ENCODE data around the gene SLC39A8. TPM values are rescaled to one million over a fixed set of nuclear protein-coding genes. Genes with fewer than 3 reads are reported as not detected.
A peak's percentile ranks its signal among the peaks of the same experiment; 100 is the strongest.

Gene SLC39A8
- total RNA-seq, result 1 to 10 TPM; 2.9 to 8.6 (median 6.3) TPM

DNA sequence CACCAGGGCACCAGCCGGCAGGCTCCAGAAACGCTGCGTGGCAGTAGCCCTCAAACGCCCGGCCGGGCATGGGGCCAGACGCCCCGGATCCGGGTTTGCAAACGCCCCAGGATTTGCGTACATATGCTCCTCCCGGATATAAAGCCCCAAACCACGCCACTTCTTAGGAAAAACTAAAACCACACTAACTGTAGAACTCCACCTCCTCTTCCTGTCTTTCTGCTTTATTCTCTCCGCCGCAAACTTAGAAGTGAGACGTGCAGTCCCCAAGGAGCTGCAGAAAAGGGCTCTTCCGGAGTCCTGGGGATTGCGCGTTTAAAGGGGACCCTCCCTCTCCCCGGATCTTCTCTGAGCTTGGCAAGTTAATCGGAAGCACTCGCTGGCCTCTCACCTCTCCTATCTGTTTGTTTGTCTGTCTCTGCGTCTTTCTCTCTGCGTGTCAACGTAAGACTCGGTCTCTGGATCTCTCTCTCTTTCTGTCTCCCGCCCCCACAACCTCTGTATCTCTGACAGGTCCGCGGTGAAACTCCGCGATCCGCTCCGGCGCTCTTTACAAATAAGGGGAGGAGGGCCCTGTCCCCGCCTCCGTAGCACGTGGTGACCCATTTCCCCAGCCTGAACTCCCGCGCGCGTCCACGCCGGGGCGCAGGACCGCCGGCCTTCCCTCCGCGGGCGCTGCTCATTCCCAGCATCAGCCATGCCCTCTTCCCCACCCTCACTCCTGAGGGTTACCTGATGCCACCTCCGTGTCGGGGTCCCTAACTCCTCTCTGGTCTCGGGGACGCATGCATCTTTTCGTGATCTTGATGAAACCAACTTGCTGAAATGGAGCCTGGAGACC, at the start of gene SLC39A8:
Gene SLC39A8 (minus strand): TSS at position 529 of the 841 bp plus-strand sequence. CDS start 820 bp downstream, outside the sequence.
- H3K4me1 ChIP-seq, result peaks cover 6 to 25% (median 8%) of the 10 kb centered on the region in 3 donors
- peak within 1 kb of the TSS; percentile 65 to 84 (median 76) for H3K27ac ChIP-seq
- H3K4me3 ChIP-seq, result peak within 1 kb of the TSS; percentile 55 to 86 (median 68)
- no peaks in the 10 kb centered on the region for H3K9me3 ChIP-seq
- no peaks in the 10 kb centered on the region for H3K36me3 ChIP-seq
- no peaks in the 10 kb centered on the region for H3K27me3 ChIP-seq
- WGBS, 2 donors, result 0% methylated on average over 21 to 34 of the region's 54 CpGs
- TF ChIP-seq, protein P1, sequence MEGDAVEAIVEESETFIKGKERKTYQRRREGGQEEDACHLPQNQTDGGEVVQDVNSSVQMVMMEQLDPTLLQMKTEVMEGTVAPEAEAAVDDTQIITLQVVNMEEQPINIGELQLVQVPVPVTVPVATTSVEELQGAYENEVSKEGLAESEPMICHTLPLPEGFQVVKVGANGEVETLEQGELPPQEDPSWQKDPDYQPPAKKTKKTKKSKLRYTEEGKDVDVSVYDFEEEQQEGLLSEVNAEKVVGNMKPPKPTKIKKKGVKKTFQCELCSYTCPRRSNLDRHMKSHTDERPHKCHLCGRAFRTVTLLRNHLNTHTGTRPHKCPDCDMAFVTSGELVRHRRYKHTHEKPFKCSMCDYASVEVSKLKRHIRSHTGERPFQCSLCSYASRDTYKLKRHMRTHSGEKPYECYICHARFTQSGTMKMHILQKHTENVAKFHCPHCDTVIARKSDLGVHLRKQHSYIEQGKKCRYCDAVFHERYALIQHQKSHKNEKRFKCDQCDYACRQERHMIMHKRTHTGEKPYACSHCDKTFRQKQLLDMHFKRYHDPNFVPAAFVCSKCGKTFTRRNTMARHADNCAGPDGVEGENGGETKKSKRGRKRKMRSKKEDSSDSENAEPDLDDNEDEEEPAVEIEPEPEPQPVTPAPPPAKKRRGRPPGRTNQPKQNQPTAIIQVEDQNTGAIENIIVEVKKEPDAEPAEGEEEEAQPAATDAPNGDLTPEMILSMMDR (IDR thresholded peaks at IDR 0.05), result peak; percentile 45 to 87 (median 74)
- TF ChIP-seq POLR2A (IDR thresholded peaks at IDR 0.05), result peak in 2 of 4 donors; percentile 38 to 55
- intact Hi-C loops (cut with DNase I), result loop anchor here (5.0 kb wide), 1 partner anchor 667 kb away; no protein-coding TSS in a partner anchor
- peak; percentile 46 for DNase-seq

DNA sequence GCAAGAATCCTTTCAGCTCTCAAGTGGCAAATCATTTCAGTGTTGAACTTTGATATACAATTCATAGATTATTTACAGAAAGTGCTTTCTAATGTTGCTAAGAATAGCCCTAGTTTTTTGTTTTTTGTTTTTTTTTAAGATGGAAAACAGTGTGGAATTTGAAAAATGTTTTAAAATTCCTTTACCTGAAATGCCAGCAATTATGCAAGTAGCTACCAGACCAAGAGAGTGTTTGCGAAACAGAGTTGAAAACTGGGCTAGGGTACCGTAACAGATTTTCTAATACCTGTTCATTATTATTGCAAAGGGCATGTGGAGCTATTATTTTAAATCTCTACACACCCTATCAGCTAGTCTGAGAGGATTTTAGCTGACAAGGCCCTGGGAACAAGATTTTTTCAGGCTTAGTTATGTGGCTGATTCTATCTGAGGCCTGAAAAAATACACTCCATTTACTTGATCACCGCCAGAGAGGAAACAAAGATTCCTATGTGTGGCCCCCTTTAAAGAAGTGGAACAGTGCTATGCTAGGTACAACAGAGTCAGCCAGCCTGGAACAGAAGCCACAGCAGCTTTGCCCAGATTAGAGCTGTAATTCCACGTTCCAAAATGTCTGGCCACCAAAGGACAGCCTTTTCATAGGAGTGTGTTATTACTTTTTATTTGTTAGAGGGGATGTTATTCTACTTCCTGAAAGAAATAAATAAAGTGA, 46.9 kb upstream of the SLC39A8 start:
- no peak for DNase-seq
- H3K36me3 ChIP-seq, result no peaks in the 10 kb centered on the region
- no peak overlapping the region for H3K4me3 ChIP-seq
- no peaks in the 10 kb centered on the region for H3K9me3 ChIP-seq
- intact Hi-C loops (cut with DNase I), result no loop called here
- TF ChIP-seq, protein P1 (IDR thresholded peaks at IDR 0.05), result no peak
- no peak for TF ChIP-seq POLR2A (IDR thresholded peaks at IDR 0.05)
- no peaks in the 10 kb centered on the region for H3K4me1 ChIP-seq
- peaks cover 0 to 5% (median 0%) of the 10 kb centered on the region in 4 donors for H3K27me3 ChIP-seq
- 78 to 92% methylated on average over 4 of the region's 4 CpGs for WGBS, 2 donors
- no peak overlapping the region for H3K27ac ChIP-seq

DNA sequence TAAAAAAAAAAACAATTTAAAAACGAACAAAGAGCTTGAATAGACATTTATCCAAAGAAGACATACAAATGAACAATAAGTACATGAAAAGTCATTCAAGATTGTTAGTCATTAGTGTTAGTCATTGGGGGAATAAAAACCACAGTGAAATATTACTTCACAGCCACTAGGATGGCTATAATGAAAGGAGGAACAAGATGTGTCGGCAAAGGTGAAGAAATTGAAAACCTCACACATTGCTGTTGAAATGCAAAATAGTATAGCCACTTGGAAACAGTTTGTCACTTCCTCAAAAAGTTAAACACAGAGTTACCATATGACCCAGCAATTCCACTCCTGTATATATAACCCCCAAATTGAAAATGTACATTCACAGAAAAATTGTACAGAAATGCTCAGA, 45.2 kb upstream of the SLC39A8 start:
- Histone ChIP-seq H3K4me1 (no peaks in the 10 kb centered on the region), H3K27me3 (peaks cover 0 to 14% (median 0%) of the 10 kb centered on the region in 4 donors), H3K36me3 (no peaks in the 10 kb centered on the region), H3K4me3 (no peak overlapping the region), H3K27ac (no peak overlapping the region), H3K9me3 (no peaks in the 10 kb centered on the region)
- DNase-seq, result no peak
- intact Hi-C loops (cut with DNase I), result no loop called here
- 9 to 36% methylated on average over 2 of the region's 2 CpGs for WGBS, 2 donors
- no peak for TF ChIP-seq POLR2A (IDR thresholded peaks at IDR 0.05)
- TF ChIP-seq, protein P1 (IDR thresholded peaks at IDR 0.05), result peak in 1 of 6 experiments; percentile 43

DNA sequence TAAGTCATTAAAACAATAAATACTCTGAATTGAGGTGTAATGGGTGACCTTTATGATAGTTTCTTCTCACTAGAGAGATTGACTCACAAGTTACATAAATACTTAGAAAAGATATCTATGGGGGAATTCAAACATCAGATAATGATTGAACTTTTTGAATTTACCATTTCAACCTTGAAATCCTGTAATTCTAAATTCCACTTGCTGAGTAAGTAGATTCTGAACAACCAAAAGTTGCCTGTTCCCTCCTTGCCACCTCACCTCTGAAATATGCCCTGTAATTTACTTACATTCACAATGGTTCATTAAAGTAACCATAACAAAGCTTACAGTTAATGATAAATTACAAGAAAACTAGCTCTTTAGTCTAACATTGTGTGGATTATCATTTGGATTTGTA, 43.3 kb upstream of the SLC39A8 start:
- Histone ChIP-seq H3K27ac (no peak overlapping the region), H3K9me3 (no peaks in the 10 kb centered on the region), H3K27me3 (peaks cover 0 to 27% (median 0%) of the 10 kb centered on the region in 4 donors), H3K4me1 (no peaks in the 10 kb centered on the region), H3K4me3 (no peak overlapping the region), H3K36me3 (no peaks in the 10 kb centered on the region)
- DNase-seq, result no peak
- TF ChIP-seq, protein P1 (IDR thresholded peaks at IDR 0.05), result no peak
- no peak for TF ChIP-seq POLR2A (IDR thresholded peaks at IDR 0.05)
- intact Hi-C loops (cut with DNase I), result no loop called here
